Heart right ventricle (tissue), 16 donors: Measurements from ENCODE around the gene CAPN5. TPM values are rescaled to one million over a fixed set of nuclear protein-coding genes. Genes with fewer than 3 reads are reported as not detected.

Experiments
- ATAC-seq, 8 donors: fragments of 200-7000 bp; cut with Tn5 transposase; one replicate each; pipeline ENCODE4 v1.9.1; 2020; ENCODE audit warnings: mild to moderate bottlenecking in 8 of 8, moderate library complexity in 8 of 8, moderate number of reproducible peaks in 1 of 8
- DNase-seq, 2 donors: peaks; one replicate each; pipeline ENCODE4 v3.0.0-alpha.2; 2020
- H3K27ac ChIP-seq, 10 donors: fragments of 200-600 bp; sonication (generic) in 2 of 10; one replicate each; pipeline versions ENCODE4 v1.5.0 to v1.8.0; 2020 to 2022; ENCODE audit warnings: mild to moderate bottlenecking in 3 of 10
- H3K27me3 ChIP-seq, 7 donors: fragments of 200-600 bp; one replicate each; pipeline ENCODE4 v1.8.0; 2021 to 2022; ENCODE audit warnings: mild to moderate bottlenecking in 2 of 7
- H3K36me3 ChIP-seq, 9 donors: fragments of 200-600 bp; sonication (generic) in 1 of 9; one replicate each; pipeline versions ENCODE4 v1.5.0 to v1.8.0; 2020 to 2022; ENCODE audit warnings: mild to moderate bottlenecking in 2 of 9
- H3K4me1 ChIP-seq, 9 donors: fragments of 200-600 bp; sonication (generic) in 1 of 9; one replicate each; pipeline versions ENCODE4 v1.5.0 to v1.8.0; 2020 to 2022; ENCODE audit warnings: mild to moderate bottlenecking in 4 of 9
- H3K4me3 ChIP-seq, 10 donors: fragments of 200-600 bp; sonication (generic) in 2 of 10; one replicate each; pipeline versions ENCODE4 v1.5.0 to v1.8.0; 2020 to 2022; ENCODE audit warnings: mild to moderate bottlenecking in 7 of 10, moderate library complexity in 2 of 10
- H3K9me3 ChIP-seq, 11 donors: fragments of 200-600 bp in 10 of 11; sonication (generic) in 2 of 11; one replicate each; pipeline versions ENCODE4 v1.5.0 to v1.8.0; 2013 to 2022; ENCODE audit warnings: mild to moderate bottlenecking in 2 of 11, control low read depth in 1 of 11, moderate library complexity in 1 of 11
- WGBS, 2 donors: extraction: QIAGEN DNeasy Blood & Tissue Kit; methylation state at CpG; one replicate each; pipeline ENCODE4 v1.1.7; 2013; ENCODE audit warnings: inconsistent platforms in 1 of 2; 5-methylcytosine and 5-hydroxymethylcytosine counted together
- intact Hi-C, 10 donors: fragments of 100-400 bp; cut with DNase I; formaldehyde crosslinking; loops; one replicate each; pipeline versions ENCODE4 v1.11.1 to v1.14.2; 2022
- polyA plus RNA-seq, 2 donors: library from polyadenylated mRNA; stranded (reverse); fragments of 200-250 nt; gene quantifications; one replicate each; pipeline ENCODE4 v1.2.3, GENCODE V29; 2013
- total RNA-seq, 10 donors: library from RNA; stranded (reverse); fragmentation: NEBNext Ultra II Directional in 3 of 10; extraction: Animal tissue kit (Norgen Biotek cat#: 25700) in 3 of 10; gene quantifications; one replicate each; pipeline versions ENCODE4 v1.2.1 to v1.2.4, GENCODE V29; 2021 to 2023
- TF ChIP-seq, protein P1 (sequence below), 9 donors: fragments of 200-600 bp; sonication (generic) in 2 of 9; IDR thresholded peaks; one replicate each; pipeline versions ENCODE4 v1.5.0 to v1.8.0; 2021 to 2022; ENCODE audit warnings: antibody characterized with exemption in 9 of 9, mild to moderate bottlenecking in 5 of 9, moderate library complexity in 1 of 9
- donor health status: Arrhythmogenic right ventricular cardiomyopathy.
- donor health status: ischemic (EF 13 %, LVEDD 7.1; RV severe dilation, severe dysfunction).
- donor health status: healthy with polysubstance abuse.
- donor health status: DM: no; HTN: yes; CAD: no.
- donor health status: DM: no; HTN: no; CAD: no.
- donor health status: ischemic (EF 25% LVEDD 6.9; RV normal size, moderate dysfunction).
- donor health status: ischemic (EF 25% LVEDD 5.7; RV mildly dilated, moderate dysfunction).
- donor health status: healthy.
- donor health status: DM: yes; HTN: yes; CAD: no.
- donor health status: Ischemic cardiomyopathy.
- donor health status: ischemic (EF 35%, LVEDD 5.7; RV mildly dilated, moderate dysfunction).
- donor health status: nonischemic (EF 11% LVEDD 7.7; RV severe dilation, severe dysfunction).
- donor health status: DM: yes; HTN: yes; CAD: no.
- donor health status: PGD.
- donor health status: ischemic (EF 29% LVEDD 5.4; RV normal size, mild dysfunction).
- donor health status: nonischemic (EF 23%, LVEDD 6.1; RV moderate dilation, normal function).

CAPN5 gene
- total and polyA plus RNA-seq, 12 donors: 1.8 to 3.6 (median 2.6) TPM

DNA sequence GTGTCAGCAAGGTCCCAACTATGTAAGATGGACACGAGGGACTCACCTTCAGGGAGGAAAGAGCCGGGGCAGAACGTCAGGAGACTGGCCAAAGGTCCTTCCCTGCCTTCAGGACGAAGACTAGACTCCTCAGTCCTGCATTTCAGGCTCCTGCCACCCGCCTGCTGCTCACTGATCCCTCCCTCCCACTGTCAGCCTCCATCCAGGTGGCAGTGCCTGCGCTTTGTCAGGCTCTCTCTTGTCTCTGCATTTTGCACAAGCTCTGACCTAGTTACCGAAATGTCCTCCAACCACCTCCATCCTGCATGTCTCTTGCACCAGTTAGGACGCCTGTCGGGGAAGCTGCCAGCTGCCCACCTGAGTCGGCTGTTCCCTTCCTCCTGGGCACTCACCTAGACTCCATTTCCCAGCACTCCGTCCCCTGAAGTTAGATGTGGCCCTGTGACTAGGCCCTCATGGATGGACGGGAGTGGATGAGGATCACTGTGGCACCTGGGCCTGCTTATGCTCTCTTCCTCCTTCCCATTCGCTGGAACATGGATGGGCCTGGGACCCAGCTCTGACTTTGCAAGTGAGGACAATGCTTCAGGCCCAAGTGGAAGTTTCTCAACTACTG is 24.6 kb upstream of the CAPN5 start:
- Histone ChIP-seq H3K27ac (no peak overlapping the region), H3K27me3 (peaks cover 7 to 78% (median 76%) of the 10 kb centered on the region in 7 donors), H3K36me3 (no peaks in the 10 kb centered on the region), H3K4me3 (no peak overlapping the region), H3K4me1 (peaks cover 2 to 27% (median 16%) of the 10 kb centered on the region in 9 donors), H3K9me3 (no peaks in the 10 kb centered on the region)
- ATAC-seq: no peak
- intact Hi-C loops: loop anchor here in 3 of 10 donors (10.0 kb wide), 3 partner anchors 83 to 503 kb away; partner anchors contain the start of gene MYO7A (in 1 of the 3)
- 91 to 94% methylated on average over 13 of the region's 13 CpGs for WGBS, 2 donors
- TF ChIP-seq, protein P1, sequence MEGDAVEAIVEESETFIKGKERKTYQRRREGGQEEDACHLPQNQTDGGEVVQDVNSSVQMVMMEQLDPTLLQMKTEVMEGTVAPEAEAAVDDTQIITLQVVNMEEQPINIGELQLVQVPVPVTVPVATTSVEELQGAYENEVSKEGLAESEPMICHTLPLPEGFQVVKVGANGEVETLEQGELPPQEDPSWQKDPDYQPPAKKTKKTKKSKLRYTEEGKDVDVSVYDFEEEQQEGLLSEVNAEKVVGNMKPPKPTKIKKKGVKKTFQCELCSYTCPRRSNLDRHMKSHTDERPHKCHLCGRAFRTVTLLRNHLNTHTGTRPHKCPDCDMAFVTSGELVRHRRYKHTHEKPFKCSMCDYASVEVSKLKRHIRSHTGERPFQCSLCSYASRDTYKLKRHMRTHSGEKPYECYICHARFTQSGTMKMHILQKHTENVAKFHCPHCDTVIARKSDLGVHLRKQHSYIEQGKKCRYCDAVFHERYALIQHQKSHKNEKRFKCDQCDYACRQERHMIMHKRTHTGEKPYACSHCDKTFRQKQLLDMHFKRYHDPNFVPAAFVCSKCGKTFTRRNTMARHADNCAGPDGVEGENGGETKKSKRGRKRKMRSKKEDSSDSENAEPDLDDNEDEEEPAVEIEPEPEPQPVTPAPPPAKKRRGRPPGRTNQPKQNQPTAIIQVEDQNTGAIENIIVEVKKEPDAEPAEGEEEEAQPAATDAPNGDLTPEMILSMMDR (IDR thresholded peaks at IDR 0.05): no peak
- no peak for DNase-seq

DNA sequence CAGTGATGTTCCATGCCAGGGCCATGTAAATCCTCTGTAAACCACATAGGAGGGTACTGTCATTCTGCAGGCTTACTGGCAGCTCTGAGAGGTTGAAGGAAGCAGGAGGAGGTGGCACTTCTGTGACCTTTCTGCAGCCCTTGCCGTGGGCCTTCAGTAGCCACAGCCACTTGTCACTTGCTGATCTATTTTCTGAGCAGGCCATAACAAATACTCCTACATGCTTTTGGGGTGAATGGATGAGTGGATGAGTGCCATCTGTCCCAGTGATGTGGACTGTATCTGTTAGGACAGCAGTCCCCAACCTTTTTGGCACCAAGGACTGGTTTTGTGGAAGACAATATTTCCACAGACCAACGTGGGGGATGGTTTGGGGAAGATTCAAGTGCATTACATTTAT is 22.4 kb upstream of the CAPN5 start:
- Histone ChIP-seq H3K36me3 (no peaks in the 10 kb centered on the region), H3K4me1 (peaks cover 2 to 25% (median 15%) of the 10 kb centered on the region in 9 donors), H3K4me3 (no peak overlapping the region), H3K27me3 (peaks cover 6 to 64% (median 60%) of the 10 kb centered on the region in 7 donors), H3K9me3 (no peaks in the 10 kb centered on the region), H3K27ac (no peak overlapping the region)
- DNase-seq (no peak), ATAC-seq (no peak)
- TF ChIP-seq, protein P1 (IDR thresholded peaks at IDR 0.05): no peak
- intact Hi-C loops: loop anchor here in 3 of 10 donors (10.0 kb wide), 3 partner anchors 80 to 500 kb away; partner anchors contain the start of gene MYO7A (in 1 of the 3)
- 70 to 81% methylated on average over 2 of the region's 2 CpGs for WGBS, 2 donors

DNA sequence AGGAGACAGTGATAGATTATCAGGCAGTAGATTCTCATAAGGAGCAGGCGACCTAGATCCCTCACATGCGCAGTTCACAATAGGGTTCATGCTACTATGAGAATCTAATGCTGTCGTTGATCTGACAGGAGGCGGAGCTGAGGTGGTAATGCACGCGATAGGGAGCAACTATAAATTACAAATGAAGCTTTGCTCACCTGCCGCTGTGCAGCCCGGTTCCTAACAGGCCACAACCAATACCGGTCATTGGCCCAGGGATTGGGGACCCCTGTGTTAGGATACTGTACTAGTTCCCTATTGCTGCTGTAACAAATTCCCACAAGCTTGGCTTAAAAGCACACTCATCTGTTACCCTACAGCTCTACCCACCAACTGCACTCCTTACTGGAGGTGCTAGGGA is 21.9 kb upstream of the CAPN5 start:
- Histone ChIP-seq H3K4me1 (peaks cover 0 to 19% (median 10%) of the 10 kb centered on the region in 9 donors), H3K27ac (no peak overlapping the region), H3K27me3 (peaks cover 3 to 59% (median 55%) of the 10 kb centered on the region in 7 donors), H3K9me3 (no peaks in the 10 kb centered on the region), H3K4me3 (no peak overlapping the region), H3K36me3 (no peaks in the 10 kb centered on the region)
- no peak for DNase-seq
- ATAC-seq: no peak
- intact Hi-C loops: loop anchor here in 9 of 10 donors (5.0 to 10.0 kb wide), 6 partner anchors 42 to 500 kb away; partner anchors contain the start of gene MYO7A (in 1 of the 9)
- TF ChIP-seq, protein P1 (IDR thresholded peaks at IDR 0.05): no peak
- 94 to 97% methylated on average over 9 of the region's 9 CpGs for WGBS, 2 donors

DNA sequence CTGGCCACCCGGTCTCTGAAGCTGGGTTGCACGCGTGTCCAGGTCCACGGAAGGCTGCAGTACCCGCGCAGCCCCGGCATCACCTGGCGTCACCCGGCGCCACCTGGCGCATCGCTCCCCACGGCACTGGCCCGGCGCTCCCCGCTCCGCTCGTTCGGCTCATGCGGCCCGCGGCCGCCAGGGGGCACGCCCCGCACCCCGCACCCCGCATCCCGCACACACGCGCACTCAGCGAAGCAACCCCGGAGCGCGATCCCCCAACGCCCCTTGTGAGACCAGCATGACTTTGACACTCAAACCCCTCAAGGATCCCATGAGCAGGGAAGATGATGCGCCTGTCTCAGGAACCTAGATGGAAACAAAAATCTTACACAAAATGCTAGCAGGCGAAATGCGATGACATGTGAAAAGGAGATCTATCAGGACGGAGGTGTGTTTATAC is 20.7 kb upstream of the CAPN5 start:
- no peaks in the 10 kb centered on the region for H3K9me3 ChIP-seq
- no peaks in the 10 kb centered on the region for H3K36me3 ChIP-seq
- 5 to 7% methylated on average over 39 of the region's 39 CpGs for WGBS, 2 donors
- H3K27me3 ChIP-seq: peaks cover 0 to 47% (median 43%) of the 10 kb centered on the region in 7 donors
- H3K4me3 ChIP-seq: no peak overlapping the region
- peak in 1 of 2 donors; percentile 29 for DNase-seq
- peak in 3 of 8 donors; percentile 24 to 39 (median 33) for ATAC-seq
- peaks cover 0 to 16% (median 6%) of the 10 kb centered on the region in 9 donors for H3K4me1 ChIP-seq
- intact Hi-C loops: loop anchor here (2.0 to 10.0 kb wide), 8 partner anchors 41 to 499 kb away; partner anchors contain the start of gene MYO7A (in 1 of the 10)
- TF ChIP-seq, protein P1 (IDR thresholded peaks at IDR 0.05): peak in 8 of 9 donors; percentile 38 to 68 (median 60)
- H3K27ac ChIP-seq: no peak overlapping the region
